Skin epidermis (tissue), 12 donors: ENCODE measurements around the gene MYO1B.
"Not testable (repeated sequence)": the region's sequence is repeated elsewhere in the genome, so short reads cannot be mapped to it uniquely, and the experiment has no call there.

ENCODE experiments used
- H3K27ac ChIP-seq, 21 experiments: fragments of 200-600 bp; sonication (generic) in 11 of 21; one replicate each; pipeline ENCODE4 v1.5.0; 2020; ENCODE audit warnings: mild to moderate bottlenecking in 3 of 21, inconsistent platforms in 2 of 21, moderate library complexity in 2 of 21
- H3K4me3 ChIP-seq, 7 experiments: fragments of 200-600 bp; sonication (generic) in 2 of 7; one replicate each; pipeline ENCODE4 v1.5.0; 2020; ENCODE audit warnings: inconsistent platforms in 2 of 7, mild to moderate bottlenecking in 2 of 7, moderate library complexity in 1 of 7

MYO1B gene

GRCh38 chr2:191415101-191415500, 169.9 kb downstream of the MYO1B start:
- no peak overlapping the region for H3K4me3 ChIP-seq
- no peak overlapping the region for H3K27ac ChIP-seq

GRCh38 chr2:191415858-191416257, 170.7 kb downstream of the MYO1B start:
- H3K4me3 ChIP-seq: no peak overlapping the region

GRCh38 chr2:191417746-191418145, 172.5 kb downstream of the MYO1B start:
- Histone ChIP-seq H3K27ac (peak overlapping the region in 1 of 21 experiments; percentile 15), H3K4me3 (no peak overlapping the region)

More at GRCh38 chr2:191415858-191416257, 170.7 kb downstream of the MYO1B start:
- no peak overlapping the region for H3K27ac ChIP-seq

GRCh38 chr2:191421950-191422349, 176.7 kb downstream of the MYO1B start:
- peak overlapping the region in 1 of 21 experiments; percentile 33 for H3K27ac ChIP-seq
- H3K4me3 ChIP-seq: no peak overlapping the region

- Histone ChIP-seq H3K4me3 (no peak overlapping the region), H3K27ac (peak overlapping the region in 2 of 21 experiments; percentile 13 to 65)
These were observed 181.8 kb downstream of the MYO1B start for GRCh38 chr2:191427031-191427430.

GRCh38 chr2:191428141-191428540, 182.9 kb downstream of the MYO1B start:
- H3K27ac ChIP-seq: peak overlapping the region in 5 of 21 experiments; percentile 0 to 65 (median 16)
- H3K4me3 ChIP-seq: no peak overlapping the region

GRCh38 chr2:191430476-191430875, 185.3 kb downstream of the MYO1B start:
- H3K4me3 ChIP-seq: no peak overlapping the region

GRCh38 chr2:191432121-191432520, 186.9 kb downstream of the MYO1B start:
- Histone ChIP-seq H3K4me3 (no peak overlapping the region), H3K27ac (no peak overlapping the region)

More at GRCh38 chr2:191430476-191430875, 185.3 kb downstream of the MYO1B start:
- H3K27ac ChIP-seq: no peak overlapping the region

GRCh38 chr2:191434072-191434471, 188.9 kb downstream of the MYO1B start:
- Histone ChIP-seq H3K27ac (no peak overlapping the region), H3K4me3 (no peak overlapping the region)

- Histone ChIP-seq H3K4me3 (no peak overlapping the region), H3K27ac (peak overlapping the region in 1 of 21 experiments; percentile 15)
These were observed 189.9 kb downstream of the MYO1B start for GRCh38 chr2:191435141-191435540.

- no peak overlapping the region for H3K4me3 ChIP-seq
- peak overlapping the region in 6 of 21 experiments; percentile 5 to 55 (median 48) for H3K27ac ChIP-seq
These were observed 191.3 kb downstream of the MYO1B start for GRCh38 chr2:191436368-191437055.

GRCh38 chr2:191439481-191439880, 194.3 kb downstream of the MYO1B start:
- Histone ChIP-seq H3K27ac (no peak overlapping the region), H3K4me3 (no peak overlapping the region)

GRCh38 chr2:191441496-191442214, 196.5 kb downstream of the MYO1B start:
- Histone ChIP-seq H3K27ac (peak overlapping the region in 8 of 21 experiments; percentile 7 to 81 (median 44)), H3K4me3 (no peak overlapping the region)

GRCh38 chr2:191443446-191443845, 198.2 kb downstream of the MYO1B start:
- Histone ChIP-seq H3K4me3 (no peak overlapping the region), H3K27ac (peak overlapping the region in 3 of 21 experiments; percentile 13 to 68 (median 26))

- H3K4me3 ChIP-seq: no peak overlapping the region
These were observed 201.7 kb downstream of the MYO1B start for GRCh38 chr2:191446910-191447309.

GRCh38 chr2:191451116-191451515, 205.9 kb downstream of the MYO1B start:
- Histone ChIP-seq H3K27ac (no peak overlapping the region), H3K4me3 (no peak overlapping the region)

More at GRCh38 chr2:191446910-191447309, 201.7 kb downstream of the MYO1B start:
- no peak overlapping the region for H3K27ac ChIP-seq

GRCh38 chr2:191452065-191452464, 206.9 kb downstream of the MYO1B start:
- no peak overlapping the region for H3K4me3 ChIP-seq

GRCh38 chr2:191453761-191454160, 208.6 kb downstream of the MYO1B start:
- no peak overlapping the region for H3K27ac ChIP-seq
- H3K4me3 ChIP-seq: no peak overlapping the region

More at GRCh38 chr2:191452065-191452464, 206.9 kb downstream of the MYO1B start:
- H3K27ac ChIP-seq: no peak overlapping the region

GRCh38 chr2:191456506-191456905, 211.3 kb downstream of the MYO1B start:
- not testable (repeated sequence) for H3K4me3 ChIP-seq, H3K27ac ChIP-seq

GRCh38 chr2:191459158-191459557, 214.0 kb downstream of the MYO1B start:
- no peak overlapping the region for H3K27ac ChIP-seq
- H3K4me3 ChIP-seq: no peak overlapping the region

GRCh38 chr2:191462370-191462769, 217.2 kb downstream of the MYO1B start:
- no peak overlapping the region for H3K27ac ChIP-seq
- H3K4me3 ChIP-seq: no peak overlapping the region
